Karpas-422 (cell line): ENCODE data around the gene PKP1. TPM values are rescaled to one million over a fixed set of nuclear protein-coding genes. Genes with fewer than 3 reads are reported as not detected.

Source experiments
- DNase-seq: peaks from one replicate; pipeline ENCODE4 v3.0.0-alpha.2; 2015
- H2AFZ ChIP-seq: fragments of 200-600 bp; sonication (generic); 2 replicates; pipeline ENCODE4 v1.6.1; 2014; ENCODE audit warnings: antibody characterized with exemption, low read length, mixed read lengths
- H3K27ac ChIP-seq: fragments of 200-600 bp; sonication (generic); 2 replicates; pipeline ENCODE4 v1.5.1; 2014; ENCODE audit warnings: mild to moderate bottlenecking, low read length, moderate library complexity
- H3K27me3 ChIP-seq: fragments of 200-600 bp; sonication (generic); 2 replicates; pipeline ENCODE4 v1.6.1; 2014; ENCODE audit warnings: low read length, mixed read lengths
- H3K36me3 ChIP-seq: fragments of 200-600 bp; sonication (generic); 2 replicates; pipeline ENCODE4 v1.6.1; 2014; ENCODE audit warnings: low read length, mixed read lengths; ENCODE audit not compliant: insufficient read depth
- H3K4me1 ChIP-seq: fragments of 200-600 bp; sonication (generic); 2 replicates; pipeline ENCODE4 v1.6.1; 2014; ENCODE audit warnings: mild to moderate bottlenecking, low read length, mixed read lengths
- H3K4me2 ChIP-seq: fragments of 200-600 bp; sonication (generic); 2 replicates; pipeline ENCODE4 v1.6.1; 2014; ENCODE audit warnings: low read length, low read depth, mild to moderate bottlenecking; ENCODE audit not compliant: poor library complexity, severe bottlenecking
- H3K4me3 ChIP-seq: fragments of 200-600 bp; sonication (generic); 2 replicates; pipeline ENCODE4 v1.5.1; 2014; ENCODE audit warnings: mild to moderate bottlenecking, antibody characterized with exemption, low read length, mixed read lengths
- H3K79me2 ChIP-seq: fragments of 200-600 bp; sonication (generic); 2 replicates; pipeline ENCODE4 v1.6.1; 2014; ENCODE audit warnings: mild to moderate bottlenecking, low read length, mixed read lengths
- H3K9ac ChIP-seq: fragments of 200-600 bp; sonication (generic); 2 replicates; pipeline ENCODE4 v1.6.0; 2014; ENCODE audit warnings: low read length
- H3K9me2 ChIP-seq: fragments of 200-600 bp; sonication (generic), shearing (Covaris generic); replicated peaks from 2 replicates; pipeline ENCODE4 v1.6.0; 2014; ENCODE audit warnings: mild to moderate bottlenecking, low read length, moderate library complexity; ENCODE audit not compliant: insufficient read depth
- H3K9me3 ChIP-seq: fragments of 300-700, 200-600 bp; sonication (generic); 2 replicates; pipeline ENCODE4 v1.6.1; 2014; ENCODE audit warnings: low read length, mixed read lengths
- H4K20me1 ChIP-seq: fragments of 200-600 bp; sonication (generic); 2 replicates; pipeline ENCODE4 v1.6.1; 2014; ENCODE audit warnings: mild to moderate bottlenecking, antibody characterized with exemption, low read length, low read depth; ENCODE audit not compliant: insufficient read depth
- total RNA-seq: library from RNA; depleted of rRNA; stranded (reverse); fragments of >200 nt; shearing (Covaris generic); gene quantifications from 2 replicates; pipeline ENCODE4 v1.2.3, GENCODE V29; 2014; ENCODE audit warnings: low replicate concordance

PKP1 gene
- total RNA-seq, 1 experiment from 2014 or later: not detected

DNA sequence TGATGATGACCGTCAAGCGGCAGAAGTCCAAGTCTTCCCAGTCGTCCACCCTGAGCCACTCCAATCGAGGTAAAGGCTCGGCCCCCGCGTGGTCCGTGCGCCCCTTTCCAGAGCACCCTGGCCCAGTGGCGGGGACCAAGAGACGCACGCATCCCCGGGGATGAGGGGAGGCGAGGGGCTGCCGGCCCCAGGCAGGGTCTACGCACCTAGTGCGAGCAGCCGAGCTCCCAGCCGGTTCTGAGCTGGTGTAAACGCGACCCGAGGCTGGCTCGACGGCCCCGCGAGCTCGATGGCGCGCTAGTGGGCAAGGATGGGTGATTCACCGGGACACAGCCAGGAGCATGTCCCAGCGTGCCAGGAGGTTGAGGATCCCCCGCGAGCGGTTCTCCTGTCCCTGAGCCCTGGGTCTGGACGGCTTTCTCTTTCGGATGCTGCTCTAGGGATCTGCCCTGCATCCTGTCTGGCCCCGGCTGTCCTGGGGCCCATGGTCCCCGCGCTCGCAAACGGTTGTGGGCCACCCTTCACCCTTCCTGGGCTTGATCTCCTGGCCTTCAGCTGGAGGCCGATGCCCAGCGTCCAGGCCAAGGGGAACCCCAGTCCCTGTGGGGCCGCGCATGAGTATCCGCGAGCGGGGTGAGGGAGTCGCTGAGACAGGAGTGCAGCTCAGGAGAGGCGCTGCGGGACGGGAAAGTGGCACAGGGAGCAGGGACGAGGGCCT, 689 bp downstream of the PKP1 start:
- Histone ChIP-seq H3K9ac (no peak overlapping the region), H3K27me3 (no peaks in the 10 kb centered on the region), H3K27ac (no peak overlapping the region), H3K9me3 (no peaks in the 10 kb centered on the region), H3K79me2 (no peaks in the 10 kb centered on the region), H3K36me3 (no peaks in the 10 kb centered on the region), H3K4me1 (no peaks in the 10 kb centered on the region), H2AFZ (no peak overlapping the region), H4K20me1 (no peaks in the 10 kb centered on the region), H3K4me3 (no peak overlapping the region), H3K4me2 (no peak overlapping the region), H3K9me2 (no peaks in the 10 kb centered on the region)
- no peak for DNase-seq

- H3K9me2 ChIP-seq: no peaks in the 10 kb centered on the region
- no peak overlapping the region for H2AFZ ChIP-seq
- H3K9ac ChIP-seq: no peak overlapping the region
- no peaks in the 10 kb centered on the region for H3K9me3 ChIP-seq
- no peak overlapping the region for H3K4me3 ChIP-seq
- no peaks in the 10 kb centered on the region for H3K27me3 ChIP-seq
- H3K4me1 ChIP-seq: no peaks in the 10 kb centered on the region
- no peaks in the 10 kb centered on the region for H3K36me3 ChIP-seq
- H4K20me1 ChIP-seq: no peaks in the 10 kb centered on the region
- H3K4me2 ChIP-seq: no peak overlapping the region
- H3K27ac ChIP-seq: no peak overlapping the region
- no peaks in the 10 kb centered on the region for H3K79me2 ChIP-seq
- no peak for DNase-seq
Measured at GRCh38 chr1:201284636-201285035, 1.3 kb downstream of the PKP1 start.

- H3K9me3 ChIP-seq: no peaks in the 10 kb centered on the region
- H3K9me2 ChIP-seq: no peaks in the 10 kb centered on the region
- no peak for DNase-seq
- H3K36me3 ChIP-seq: no peaks in the 10 kb centered on the region
- H3K27ac ChIP-seq: no peak overlapping the region
- no peaks in the 10 kb centered on the region for H4K20me1 ChIP-seq
- H2AFZ ChIP-seq: no peak overlapping the region
- H3K4me2 ChIP-seq: no peak overlapping the region
- no peaks in the 10 kb centered on the region for H3K27me3 ChIP-seq
- no peaks in the 10 kb centered on the region for H3K79me2 ChIP-seq
- no peaks in the 10 kb centered on the region for H3K4me1 ChIP-seq
- H3K9ac ChIP-seq: no peak overlapping the region
- H3K4me3 ChIP-seq: no peak overlapping the region
Measured at GRCh38 chr1:201285846-201286245, 2.5 kb downstream of the PKP1 start.

- no peaks in the 10 kb centered on the region for H3K79me2 ChIP-seq
- H3K4me2 ChIP-seq: no peak overlapping the region
- no peak overlapping the region for H3K4me3 ChIP-seq
- DNase-seq: no peak
- no peaks in the 10 kb centered on the region for H3K9me3 ChIP-seq
- no peaks in the 10 kb centered on the region for H3K36me3 ChIP-seq
- no peaks in the 10 kb centered on the region for H4K20me1 ChIP-seq
- no peak overlapping the region for H3K27ac ChIP-seq
- H3K4me1 ChIP-seq: no peaks in the 10 kb centered on the region
- no peaks in the 10 kb centered on the region for H3K9me2 ChIP-seq
- no peak overlapping the region for H3K9ac ChIP-seq
- H2AFZ ChIP-seq: no peak overlapping the region
- no peaks in the 10 kb centered on the region for H3K27me3 ChIP-seq
Measured at GRCh38 chr1:201286445-201286844, 3.1 kb downstream of the PKP1 start.

GRCh38 chr1:201288007-201288406, 4.7 kb downstream of the PKP1 start:
- H4K20me1 ChIP-seq: no peaks in the 10 kb centered on the region
- DNase-seq: no peak
- no peak overlapping the region for H3K9ac ChIP-seq
- no peaks in the 10 kb centered on the region for H3K79me2 ChIP-seq
- H3K4me3 ChIP-seq: no peak overlapping the region
- no peak overlapping the region for H2AFZ ChIP-seq
- H3K27me3 ChIP-seq: no peaks in the 10 kb centered on the region
- no peaks in the 10 kb centered on the region for H3K9me3 ChIP-seq
- no peaks in the 10 kb centered on the region for H3K4me1 ChIP-seq
- no peak overlapping the region for H3K27ac ChIP-seq
- no peak overlapping the region for H3K4me2 ChIP-seq
- no peaks in the 10 kb centered on the region for H3K36me3 ChIP-seq
- no peaks in the 10 kb centered on the region for H3K9me2 ChIP-seq

DNA sequence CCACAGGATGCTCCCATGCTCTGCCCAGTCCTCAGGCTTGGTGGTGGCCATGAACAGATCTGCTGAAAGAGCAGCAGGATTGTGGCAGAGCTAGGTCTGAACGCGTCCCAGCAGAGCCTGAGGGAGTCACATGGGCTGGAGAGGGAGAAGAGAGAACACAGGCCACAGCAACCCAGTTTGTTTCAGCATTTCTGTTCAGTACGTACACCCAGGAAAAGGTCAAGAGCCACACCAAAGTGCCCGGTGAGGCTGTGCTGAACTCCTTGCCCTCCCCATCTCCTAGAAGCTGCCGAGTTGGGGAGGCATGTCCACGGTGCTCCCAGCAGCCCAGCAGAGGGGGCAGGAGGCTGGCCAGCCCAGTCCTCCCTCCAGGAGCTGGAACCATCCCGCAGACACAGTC, 5.5 kb downstream of the PKP1 start:
- no peaks in the 10 kb centered on the region for H3K79me2 ChIP-seq
- no peak overlapping the region for H3K27ac ChIP-seq
- H3K27me3 ChIP-seq: no peaks in the 10 kb centered on the region
- H3K36me3 ChIP-seq: no peaks in the 10 kb centered on the region
- H3K9ac ChIP-seq: no peak overlapping the region
- H3K9me3 ChIP-seq: no peaks in the 10 kb centered on the region
- no peaks in the 10 kb centered on the region for H3K4me1 ChIP-seq
- no peak for DNase-seq
- H3K4me2 ChIP-seq: no peak overlapping the region
- H4K20me1 ChIP-seq: no peaks in the 10 kb centered on the region
- no peak overlapping the region for H3K4me3 ChIP-seq
- no peaks in the 10 kb centered on the region for H3K9me2 ChIP-seq
- H2AFZ ChIP-seq: no peak overlapping the region

GRCh38 chr1:201290551-201290950, 7.2 kb downstream of the PKP1 start:
- DNase-seq: no peak
- H2AFZ ChIP-seq: no peak overlapping the region
- no peak overlapping the region for H3K9ac ChIP-seq
- H3K27ac ChIP-seq: no peak overlapping the region
- no peaks in the 10 kb centered on the region for H3K79me2 ChIP-seq
- H3K27me3 ChIP-seq: no peaks in the 10 kb centered on the region
- no peaks in the 10 kb centered on the region for H3K4me1 ChIP-seq
- no peak overlapping the region for H3K4me2 ChIP-seq
- H3K36me3 ChIP-seq: no peaks in the 10 kb centered on the region
- H3K9me3 ChIP-seq: no peaks in the 10 kb centered on the region
- no peaks in the 10 kb centered on the region for H3K9me2 ChIP-seq
- H4K20me1 ChIP-seq: no peaks in the 10 kb centered on the region
- no peak overlapping the region for H3K4me3 ChIP-seq

GRCh38 chr1:201291916-201292315, 8.6 kb downstream of the PKP1 start:
- no peaks in the 10 kb centered on the region for H3K4me1 ChIP-seq
- no peak overlapping the region for H2AFZ ChIP-seq
- no peak overlapping the region for H3K4me2 ChIP-seq
- H3K9ac ChIP-seq: no peak overlapping the region
- H3K36me3 ChIP-seq: no peaks in the 10 kb centered on the region
- no peaks in the 10 kb centered on the region for H3K9me2 ChIP-seq
- H3K27me3 ChIP-seq: no peaks in the 10 kb centered on the region
- H3K27ac ChIP-seq: no peak overlapping the region
- no peaks in the 10 kb centered on the region for H3K9me3 ChIP-seq
- no peaks in the 10 kb centered on the region for H3K79me2 ChIP-seq
- DNase-seq: no peak
- H3K4me3 ChIP-seq: no peak overlapping the region
- no peaks in the 10 kb centered on the region for H4K20me1 ChIP-seq
